ENCODE results near the gene CDHR1. TPM values are rescaled to one million over a fixed set of nuclear protein-coding genes. Genes with fewer than 3 reads are reported as not detected.

The CDHR1 gene
- total RNA-seq, 4 donors from 2014 or later = 6.7 to 15.0 (median 12.2) TPM

- Histone ChIP-seq H3K4me1 (no peaks in the 10 kb centered on the region), H3K27ac (no peak overlapping the region), H3K36me3 (peaks cover 0 to 8% (median 0%) of the 10 kb centered on the region in 3 donors), H3K4me3 (no peak overlapping the region), H3K9me3 (no peaks in the 10 kb centered on the region), H3K27me3 (peaks cover 0 to 3% (median 0%) of the 10 kb centered on the region in 4 donors)
- 89% methylated on average over 3 to 8 of the region's 9 CpGs for WGBS, 2 donors
- intact Hi-C loops (cut with DNase I) = no loop called here
- TF ChIP-seq CTCF (IDR thresholded peaks at IDR 0.05) = no peak
- no peak for TF ChIP-seq POLR2A (IDR thresholded peaks at IDR 0.05)
- no peak for DNase-seq
These were observed 22.5 kb downstream of the CDHR1 start for GRCh38 chr10:84216834-84217233.

DNA sequence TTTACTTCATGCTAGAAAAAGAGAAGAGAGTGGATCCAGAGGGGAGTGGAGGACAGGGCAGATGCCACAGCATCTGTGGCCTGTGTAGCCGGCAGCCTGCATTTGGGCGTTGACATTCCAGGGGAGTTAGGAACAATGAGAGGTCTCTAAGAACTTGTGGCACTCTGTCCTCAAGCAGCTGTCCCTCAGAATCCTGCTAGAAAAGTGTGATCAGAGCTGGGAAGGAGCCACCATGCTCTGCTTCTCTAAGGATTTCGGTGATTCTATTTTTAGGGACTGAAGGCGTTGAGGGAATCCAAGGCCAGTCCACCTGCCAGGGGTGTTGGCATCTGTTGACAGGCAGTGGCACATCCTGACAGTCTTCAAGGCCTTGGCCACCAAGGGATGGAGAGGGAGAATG, 23.4 kb downstream of the CDHR1 start:
- no peaks in the 10 kb centered on the region for H3K9me3 ChIP-seq
- no peak overlapping the region for H3K4me3 ChIP-seq
- peaks cover 0 to 10% (median 0%) of the 10 kb centered on the region in 4 donors for H3K27me3 ChIP-seq
- 87 to 92% methylated on average over 3 to 4 of the region's 4 CpGs for WGBS, 2 donors
- H3K36me3 ChIP-seq = peaks cover 0 to 4% (median 0%) of the 10 kb centered on the region in 3 donors
- TF ChIP-seq POLR2A (IDR thresholded peaks at IDR 0.05) = no peak
- TF ChIP-seq CTCF (IDR thresholded peaks at IDR 0.05) = no peak
- no peak overlapping the region for H3K27ac ChIP-seq
- no peak for DNase-seq
- intact Hi-C loops (cut with DNase I) = no loop called here
- no peaks in the 10 kb centered on the region for H3K4me1 ChIP-seq

DNA sequence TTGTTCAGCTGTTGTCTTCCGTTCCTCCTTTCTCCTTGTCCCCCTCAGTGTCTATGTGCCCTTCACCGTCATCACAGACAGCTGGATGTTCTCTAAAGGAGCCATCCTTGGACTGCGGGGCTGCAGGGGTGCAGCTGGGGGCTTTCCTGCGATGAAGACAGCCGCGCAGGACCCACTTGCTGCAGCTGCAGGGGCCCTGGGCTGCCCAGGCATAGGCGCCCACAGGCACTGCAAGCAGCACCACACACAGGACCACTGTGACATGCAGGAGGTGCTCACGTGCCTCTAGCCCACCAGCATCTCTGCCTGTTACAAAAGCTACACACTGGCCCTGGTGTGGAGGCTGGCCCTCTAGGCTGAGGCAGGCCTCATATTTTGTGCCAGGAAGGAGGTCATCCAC, 27.6 kb downstream of the CDHR1 start:
- no peak overlapping the region for H3K27ac ChIP-seq
- H3K36me3 ChIP-seq = no peaks in the 10 kb centered on the region
- H3K9me3 ChIP-seq = no peaks in the 10 kb centered on the region
- no peak overlapping the region for H3K4me3 ChIP-seq
- TF ChIP-seq CTCF (IDR thresholded peaks at IDR 0.05) (no peak), POLR2A (IDR thresholded peaks at IDR 0.05) (no peak)
- intact Hi-C loops (cut with DNase I) = no loop called here
- no peak for DNase-seq
- 77 to 100% methylated on average over 4 to 7 of the region's 8 CpGs for WGBS, 2 donors
- H3K27me3 ChIP-seq = peaks cover 0 to 23% (median 0%) of the 10 kb centered on the region in 4 donors
- no peaks in the 10 kb centered on the region for H3K4me1 ChIP-seq

DNA sequence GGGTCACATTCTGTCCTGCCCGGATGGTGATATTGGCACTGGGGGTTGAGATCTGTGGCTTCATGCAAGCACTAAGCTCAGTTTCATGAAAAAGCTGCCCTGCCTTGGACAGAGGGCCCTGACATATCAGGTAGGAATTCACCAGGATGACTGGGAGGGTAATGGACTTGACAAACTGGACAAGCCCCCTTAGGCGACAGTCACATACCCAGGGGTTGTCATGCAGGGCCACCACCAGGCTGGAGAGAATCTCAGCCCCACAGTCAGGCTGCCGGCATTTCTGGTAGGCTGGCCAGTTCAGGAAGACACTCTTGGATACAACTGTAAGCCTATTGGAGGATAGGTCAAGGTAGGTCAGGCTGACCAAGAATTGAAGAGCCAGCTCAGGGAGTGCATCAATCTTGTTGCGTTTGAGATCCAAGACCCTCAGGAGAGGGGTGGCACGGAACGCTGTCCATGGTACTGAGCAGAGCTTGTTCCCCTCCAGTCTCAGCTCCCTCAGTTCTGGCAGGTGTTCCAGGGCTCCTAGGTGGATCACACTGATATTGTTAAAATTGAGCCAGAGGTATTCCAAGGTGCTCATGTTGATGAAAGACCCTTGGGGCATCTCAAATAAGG, 30.2 kb downstream of the CDHR1 start:
- H3K4me3 ChIP-seq = no peak overlapping the region
- no peaks in the 10 kb centered on the region for H3K9me3 ChIP-seq
- 29 to 37% methylated on average over 5 of the region's 6 CpGs for WGBS, 2 donors
- intact Hi-C loops (cut with DNase I) = no loop called here
- peaks cover 0 to 23% (median 0%) of the 10 kb centered on the region in 4 donors for H3K27me3 ChIP-seq
- H3K36me3 ChIP-seq = no peaks in the 10 kb centered on the region
- H3K4me1 ChIP-seq = no peaks in the 10 kb centered on the region
- TF ChIP-seq POLR2A (IDR thresholded peaks at IDR 0.05) = no peak
- TF ChIP-seq CTCF (IDR thresholded peaks at IDR 0.05) = no peak
- no peak overlapping the region for H3K27ac ChIP-seq
- no peak for DNase-seq

DNA sequence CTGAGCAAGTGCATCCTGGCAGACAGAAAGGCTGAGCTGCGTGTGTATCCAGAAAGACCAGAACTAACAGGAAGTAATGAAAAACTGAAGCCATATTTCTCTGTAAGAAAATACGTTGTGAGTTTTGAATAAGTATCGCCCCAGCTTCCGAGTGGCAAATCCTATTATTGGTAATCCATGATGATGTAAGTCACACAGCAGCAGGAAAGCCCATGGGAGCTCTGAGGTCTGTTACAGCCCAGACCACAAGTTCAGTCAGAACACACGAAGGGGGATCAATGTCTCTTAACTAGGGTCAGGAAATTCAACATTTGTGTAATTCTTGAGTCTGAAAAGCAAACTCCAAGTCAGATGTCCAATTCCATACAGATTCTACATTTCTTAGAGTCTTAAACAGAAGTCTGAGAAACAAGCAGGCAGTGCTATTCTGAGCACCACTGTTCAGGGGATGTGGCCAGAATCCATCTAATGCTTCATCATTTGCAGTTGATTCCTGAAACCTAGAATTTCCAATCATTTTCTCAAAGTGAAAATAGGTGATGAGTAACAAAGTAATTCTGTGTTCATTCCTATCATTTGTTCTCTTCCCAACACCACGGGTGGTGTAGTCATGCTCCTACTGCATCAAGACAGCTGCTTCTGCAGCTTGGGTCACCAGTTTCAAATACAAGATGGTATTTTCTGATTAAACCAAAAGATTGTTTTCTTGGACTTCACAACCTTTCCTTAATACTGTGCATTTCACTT, 31.3 kb downstream of the CDHR1 start, which contains the start of gene LRIT2:
Gene LRIT2, minus strand, starts transcription at position 118 of the 747 bp plus-strand sequence. Its CDS starts 24 bp downstream, at position 94.
- Histone ChIP-seq H3K4me3 (no peak within 1 kb of the TSS), H3K27ac (no peak within 1 kb of the TSS), H3K9me3 (no peaks in the 10 kb centered on the region), H3K4me1 (no peaks in the 10 kb centered on the region), H3K36me3 (no peaks in the 10 kb centered on the region), H3K27me3 (peaks cover 0 to 23% (median 0%) of the 10 kb centered on the region in 4 donors)
- intact Hi-C loops (cut with DNase I) = no loop called here
- TF ChIP-seq CTCF (IDR thresholded peaks at IDR 0.05) = no peak
- TF ChIP-seq POLR2A (IDR thresholded peaks at IDR 0.05) = no peak
- 63 to 65% methylated on average over 6 of the region's 6 CpGs for WGBS, 2 donors
- DNase-seq = no peak
